HepG2 (cell line): ENCODE results near the gene VAMP5. TPM values are rescaled to one million over a fixed set of nuclear protein-coding genes. Genes with fewer than 3 reads are reported as not detected.
A peak's percentile ranks its signal among the peaks of the same experiment; 100 is the strongest.

Source experiments
- ARNTL ChIP-seq: sonication (generic); formaldehyde crosslinking; IDR thresholded peaks from 2 replicates; pipeline ENCODE4 v1.4.0; 2020; ENCODE audit warnings: mild to moderate bottlenecking, missing genetic modification reagents
- HHEX ChIP-seq: IDR thresholded peaks from 2 replicates; pipeline ENCODE4 v1.6.1; 2016; ENCODE audit warnings: control low read depth
- HNRNPH1 ChIP-seq: fragments of 200-400 bp; formaldehyde crosslinking; optimal IDR thresholded peaks from 2 replicates; pipeline ENCODE3; 2017; ENCODE audit warnings: mild to moderate bottlenecking, low read depth, low read length
- IKZF1 ChIP-seq: fragments of 450-650 bp; IDR thresholded peaks from 2 replicates; pipeline ENCODE4 v1.7.1; 2016
- MAZ ChIP-seq, 2 experiments: sonication (generic) in 1 of 2; formaldehyde crosslinking in 1 of 2; IDR thresholded peaks; 2 replicates each; pipeline versions ENCODE4 v1.5.0 to v1.6.1; 2012 to 2020; ENCODE audit warnings: low read depth in 2 of 2, mild to moderate bottlenecking in 2 of 2, borderline replicate concordance in 1 of 2, improper control_type of control experiment in 1 of 2, low read length in 1 of 2, missing genetic modification reagents in 1 of 2, moderate library complexity in 1 of 2
- NFE2L1 ChIP-seq: sonication (generic); formaldehyde crosslinking; IDR thresholded peaks from 2 replicates; pipeline ENCODE4 v1.4.0; 2020; ENCODE audit warnings: missing genetic modification reagents, mild to moderate bottlenecking, borderline replicate concordance
- RELA ChIP-seq: sonication (generic); formaldehyde crosslinking; IDR thresholded peaks from 2 replicates; pipeline ENCODE4 v1.4.0; 2020; ENCODE audit warnings: missing genetic modification reagents
- SAFB2 ChIP-seq: sonication (generic); formaldehyde crosslinking; IDR thresholded peaks from 2 replicates; pipeline ENCODE4 v1.5.1; 2020; ENCODE audit warnings: missing genetic modification reagents, low read depth, mild to moderate bottlenecking, borderline replicate concordance
- SMC3 ChIP-seq: IDR thresholded peaks from 2 replicates; pipeline ENCODE4 v1.6.1; 2011; ENCODE audit warnings: low read length, improper control_type of control experiment
- SYNCRIP ChIP-seq: fragments of 200-400 bp; formaldehyde crosslinking; IDR thresholded peaks from 2 replicates; pipeline ENCODE4 v1.6.1; 2018; ENCODE audit warnings: mild to moderate bottlenecking, low read depth, low read length; ENCODE audit not compliant: insufficient read depth
- TAF15 ChIP-seq: fragments of 200-400 bp; formaldehyde crosslinking; IDR thresholded peaks from one replicate; pipeline ENCODE4 v1.6.1; 2018; ENCODE audit warnings: mild to moderate bottlenecking, low read depth, low read length; ENCODE audit not compliant: poor library complexity, severe bottlenecking
- ZNF101 ChIP-seq: sonication (generic); formaldehyde crosslinking; IDR thresholded peaks from 2 replicates; pipeline ENCODE4 v1.4.0; 2020; ENCODE audit warnings: mild to moderate bottlenecking, low read depth, missing genetic modification reagents, borderline replicate concordance
- ZNF605 ChIP-seq: sonication (generic); formaldehyde crosslinking; IDR thresholded peaks from 2 replicates; pipeline ENCODE4 v1.8.0; 2022; ENCODE audit warnings: mild to moderate bottlenecking, missing genetic modification reagents
- ZNF768 ChIP-seq: sonication (generic); formaldehyde crosslinking; IDR thresholded peaks from 2 replicates; pipeline ENCODE4 v1.4.0; 2020; ENCODE audit warnings: missing genetic modification reagents
- ZNF780A ChIP-seq: sonication (generic); formaldehyde crosslinking; IDR thresholded peaks from 2 replicates; pipeline ENCODE4 v1.8.0; 2022; ENCODE audit warnings: mild to moderate bottlenecking, missing genetic modification reagents, moderate library complexity
- polyA plus RNA-seq, 8 experiments: library from polyadenylated mRNA; depleted of rRNA in 3 of 8; stranded (reverse) in 7 of 8; unstranded in 1 of 8; fragments of >200 nt; fragmentation: Illumina TruSeq in 4 of 8; extraction: Trizol in 4 of 8; gene quantifications; 2 replicates each; pipeline versions ENCODE4 v1.2.1 to v1.2.3, GENCODE V29; 2011 to 2016; ENCODE audit warnings: low read depth in 4 of 8, missing spikeins in 1 of 8, mixed read lengths in 1 of 8; ENCODE audit not compliant: insufficient read depth in 1 of 8
- total RNA-seq, 5 experiments: library from RNA; depleted of rRNA; stranded (reverse); fragments of >200 nt; fragmentation: Illumina TruSeq; extraction: Trizol; gene quantifications; 2 replicates each; pipeline ENCODE4 v1.2.3, GENCODE V29; 2016; ENCODE audit warnings: low read depth in 1 of 5
- TF ChIP-seq, protein P1 (sequence below): sonication (generic); formaldehyde crosslinking; IDR thresholded peaks from 2 replicates; pipeline ENCODE4 v1.4.0; 2020; ENCODE audit warnings: mild to moderate bottlenecking, missing genetic modification reagents
- TF ChIP-seq, protein P2 (sequence below): sonication (generic); formaldehyde crosslinking; IDR thresholded peaks from 2 replicates; pipeline ENCODE4 v1.4.0; 2020; ENCODE audit warnings: mild to moderate bottlenecking, missing genetic modification reagents
- TF ChIP-seq, protein P3 (sequence below): IDR thresholded peaks from 2 replicates; pipeline ENCODE4 v1.6.1; 2016; ENCODE audit warnings: mild to moderate bottlenecking, missing biosample characterization, missing genetic modification reagents
- TF ChIP-seq, protein P4 (sequence below): sonication (generic); formaldehyde crosslinking; IDR thresholded peaks from 2 replicates; pipeline ENCODE4 v1.4.0; 2020; ENCODE audit warnings: missing genetic modification reagents

The VAMP5 gene
- total and polyA plus RNA-seq, 2 of the 13 experiments (the other 11 are each of a cell fraction or from before 2014, with no cell fraction given) = 7.2 to 56.7 TPM

DNA sequence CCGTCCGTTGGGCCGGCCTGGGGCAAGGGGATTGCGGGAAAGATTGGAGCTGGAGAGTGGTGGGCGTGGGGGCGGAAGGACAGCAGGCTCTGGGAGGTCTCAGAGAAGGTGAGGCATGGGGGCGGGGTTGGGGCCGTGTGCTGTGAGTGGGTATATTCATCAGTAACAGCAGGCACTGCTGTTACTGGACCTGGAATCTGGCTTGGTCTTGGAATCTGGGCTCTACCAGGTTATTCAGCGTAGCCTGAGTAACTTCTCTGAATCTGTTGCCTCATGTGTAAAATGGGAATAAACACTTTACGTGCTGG, 11.7 kb downstream of the VAMP5 start (continued):
- TF ChIP-seq, protein P1, sequence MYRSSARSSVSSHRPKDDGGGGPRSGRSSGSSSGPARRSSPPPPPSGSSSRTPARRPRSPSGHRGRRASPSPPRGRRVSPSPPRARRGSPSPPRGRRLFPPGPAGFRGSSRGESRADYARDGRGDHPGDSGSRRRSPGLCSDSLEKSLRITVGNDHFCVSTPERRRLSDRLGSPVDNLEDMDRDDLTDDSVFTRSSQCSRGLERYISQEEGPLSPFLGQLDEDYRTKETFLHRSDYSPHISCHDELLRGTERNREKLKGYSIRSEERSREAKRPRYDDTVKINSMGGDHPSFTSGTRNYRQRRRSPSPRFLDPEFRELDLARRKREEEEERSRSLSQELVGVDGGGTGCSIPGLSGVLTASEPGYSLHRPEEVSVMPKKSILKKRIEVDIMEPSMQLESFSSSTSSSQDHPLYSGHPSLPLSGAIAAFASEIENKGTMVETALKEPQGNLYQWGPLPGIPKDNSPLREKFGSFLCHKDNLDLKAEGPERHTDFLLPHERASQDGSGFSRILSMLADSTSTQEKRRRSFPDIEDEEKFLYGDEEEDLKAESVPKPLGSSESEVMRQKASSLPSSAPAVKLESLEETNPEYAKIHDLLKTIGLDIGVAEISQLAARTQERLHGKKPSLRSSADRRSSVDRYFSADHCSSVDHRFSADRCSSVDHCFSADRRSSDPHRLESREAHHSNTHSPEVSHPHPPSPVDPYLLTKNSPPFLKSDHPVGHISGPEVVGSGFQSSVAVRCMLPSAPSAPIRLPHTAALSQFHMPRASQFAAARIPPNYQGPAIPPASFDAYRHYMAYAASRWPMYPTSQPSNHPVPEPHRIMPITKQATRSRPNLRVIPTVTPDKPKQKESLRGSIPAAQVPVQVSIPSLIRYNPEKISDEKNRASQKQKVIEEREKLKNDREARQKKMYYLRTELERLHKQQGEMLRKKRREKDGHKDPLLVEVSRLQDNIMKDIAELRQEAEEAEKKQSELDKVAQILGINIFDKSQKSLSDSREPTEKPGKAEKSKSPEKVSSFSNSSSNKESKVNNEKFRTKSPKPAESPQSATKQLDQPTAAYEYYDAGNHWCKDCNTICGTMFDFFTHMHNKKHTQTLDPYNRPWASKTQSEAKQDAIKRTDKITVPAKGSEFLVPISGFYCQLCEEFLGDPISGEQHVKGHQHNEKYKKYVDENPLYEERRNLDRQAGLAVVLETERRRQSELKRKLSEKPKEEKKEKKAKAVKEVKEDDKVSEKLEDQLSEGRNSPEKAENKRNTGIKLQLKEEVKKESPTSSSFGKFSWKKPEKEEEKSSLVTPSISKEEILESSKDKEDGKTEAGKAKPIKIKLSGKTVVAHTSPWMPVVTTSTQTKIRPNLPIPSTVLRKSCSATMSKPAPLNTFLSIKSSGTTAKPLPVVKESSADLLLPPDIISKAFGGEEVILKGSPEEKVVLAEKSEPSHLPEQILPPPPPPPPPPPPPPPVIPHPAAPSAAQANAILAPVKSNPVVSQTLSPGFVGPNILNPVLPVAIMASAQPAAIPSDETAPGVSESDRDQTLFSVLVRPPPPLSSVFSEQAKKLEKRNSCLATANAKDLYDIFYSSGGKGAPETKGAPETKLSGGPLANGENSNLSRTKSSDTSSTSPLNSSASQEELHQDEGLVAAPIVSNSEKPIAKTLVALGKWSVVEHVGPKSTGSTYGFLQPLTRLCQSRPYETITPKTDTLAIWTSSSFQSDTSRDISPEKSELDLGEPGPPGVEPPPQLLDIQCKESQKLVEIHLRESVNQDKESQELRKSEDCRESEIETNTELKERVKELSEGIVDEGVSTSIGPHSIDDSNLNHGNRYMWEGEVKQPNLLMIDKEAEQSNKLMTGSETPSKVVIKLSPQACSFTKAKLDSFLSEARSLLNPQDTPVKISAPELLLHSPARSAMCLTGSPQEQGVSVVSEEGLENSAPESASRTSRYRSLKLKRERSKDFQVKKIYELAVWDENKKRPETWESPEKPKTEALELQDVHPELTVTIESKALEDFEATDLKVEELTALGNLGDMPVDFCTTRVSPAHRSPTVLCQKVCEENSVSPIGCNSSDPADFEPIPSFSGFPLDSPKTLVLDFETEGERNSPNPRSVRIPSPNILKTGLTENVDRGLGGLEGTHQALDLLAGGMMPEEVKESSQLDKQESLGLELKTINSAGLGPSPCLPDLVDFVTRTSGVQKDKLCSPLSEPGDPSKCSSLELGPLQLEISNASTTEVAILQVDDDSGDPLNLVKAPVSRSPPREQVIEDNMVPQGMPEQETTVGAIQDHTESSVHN (CRISPR knock-in tag) = peak; percentile 24; the same call in 1 of the 2 replicates
- TF ChIP-seq HNRNPH1 (no peak), TAF15 (no peak), SYNCRIP (no peak), ZNF768 (CRISPR knock-in tag) (no peak), ZNF101 (CRISPR knock-in tag) (no peak), RELA (CRISPR knock-in tag) (no peak), SMC3 (no peak), SAFB2 (CRISPR knock-in tag) (0 out of 2 replicates have a peak, but pooled peaks have one; percentile 55), ARNTL (CRISPR knock-in tag) (no peak), HHEX (no peak), MAZ (IDR thresholded peaks at IDR 0.05; ENCODE audit: borderline replicate concordance, low read depth, low read length) (no peak), MAZ (CRISPR knock-in tag; IDR thresholded peaks at IDR 0.05; ENCODE audit: low read depth) (peak; percentile 4; the same call in 1 of the 2 replicates), IKZF1 (no peak), ZNF605 (no peak), ZNF780A (CRISPR knock-in tag) (0 out of 2 replicates have a peak, but pooled peaks have one; percentile 27), NFE2L1 (no peak)
- TF ChIP-seq, protein P2, sequence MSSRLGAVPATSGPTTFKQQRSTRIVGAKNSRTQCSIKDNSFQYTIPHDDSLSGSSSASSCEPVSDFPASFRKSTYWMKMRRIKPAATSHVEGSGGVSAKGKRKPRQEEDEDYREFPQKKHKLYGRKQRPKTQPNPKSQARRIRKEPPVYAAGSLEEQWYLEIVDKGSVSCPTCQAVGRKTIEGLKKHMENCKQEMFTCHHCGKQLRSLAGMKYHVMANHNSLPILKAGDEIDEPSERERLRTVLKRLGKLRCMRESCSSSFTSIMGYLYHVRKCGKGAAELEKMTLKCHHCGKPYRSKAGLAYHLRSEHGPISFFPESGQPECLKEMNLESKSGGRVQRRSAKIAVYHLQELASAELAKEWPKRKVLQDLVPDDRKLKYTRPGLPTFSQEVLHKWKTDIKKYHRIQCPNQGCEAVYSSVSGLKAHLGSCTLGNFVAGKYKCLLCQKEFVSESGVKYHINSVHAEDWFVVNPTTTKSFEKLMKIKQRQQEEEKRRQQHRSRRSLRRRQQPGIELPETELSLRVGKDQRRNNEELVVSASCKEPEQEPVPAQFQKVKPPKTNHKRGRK = no peak
- TF ChIP-seq, protein P3, sequence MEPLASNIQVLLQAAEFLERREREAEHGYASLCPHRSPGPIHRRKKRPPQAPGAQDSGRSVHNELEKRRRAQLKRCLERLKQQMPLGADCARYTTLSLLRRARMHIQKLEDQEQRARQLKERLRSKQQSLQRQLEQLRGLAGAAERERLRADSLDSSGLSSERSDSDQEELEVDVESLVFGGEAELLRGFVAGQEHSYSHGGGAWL = 0 out of 2 replicates have a peak, but pooled peaks have one; percentile 2
- TF ChIP-seq, protein P4, sequence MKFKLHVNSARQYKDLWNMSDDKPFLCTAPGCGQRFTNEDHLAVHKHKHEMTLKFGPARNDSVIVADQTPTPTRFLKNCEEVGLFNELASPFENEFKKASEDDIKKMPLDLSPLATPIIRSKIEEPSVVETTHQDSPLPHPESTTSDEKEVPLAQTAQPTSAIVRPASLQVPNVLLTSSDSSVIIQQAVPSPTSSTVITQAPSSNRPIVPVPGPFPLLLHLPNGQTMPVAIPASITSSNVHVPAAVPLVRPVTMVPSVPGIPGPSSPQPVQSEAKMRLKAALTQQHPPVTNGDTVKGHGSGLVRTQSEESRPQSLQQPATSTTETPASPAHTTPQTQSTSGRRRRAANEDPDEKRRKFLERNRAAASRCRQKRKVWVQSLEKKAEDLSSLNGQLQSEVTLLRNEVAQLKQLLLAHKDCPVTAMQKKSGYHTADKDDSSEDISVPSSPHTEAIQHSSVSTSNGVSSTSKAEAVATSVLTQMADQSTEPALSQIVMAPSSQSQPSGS (CRISPR knock-in tag) = no peak
